GM20000 (cell line): Measurements from ENCODE around the gene PGLYRP3.
A peak's percentile ranks its signal among the peaks of the same experiment; 100 is the strongest.
"Not testable (repeated sequence)": the region's sequence is repeated elsewhere in the genome, so short reads cannot be mapped to it uniquely, and the experiment has no call there.

Experiments used
- DNase-seq: peaks from one replicate; pipeline ENCODE4 v3.0.0; 2012; ENCODE audit warnings: low spot score
- CTCF ChIP-seq: IDR thresholded peaks from 2 replicates; pipeline ENCODE4 v1.5.1; 2012; ENCODE audit warnings: mild to moderate bottlenecking, control low read depth; ENCODE audit errors: extremely low read depth, missing control alignments

PGLYRP3 gene

GRCh38 chr1:153353226-153353947 is 40.6 kb upstream of the PGLYRP3 start:
- TF ChIP-seq CTCF: peak; percentile 28
- DNase-seq: peak; percentile 42

- TF ChIP-seq CTCF: peak; percentile 80
- peak; percentile 71 for DNase-seq
Observed at GRCh38 chr1:153352523-153352922, 39.8 kb upstream of the PGLYRP3 start.

GRCh38 chr1:153350321-153350957 is 37.7 kb upstream of the PGLYRP3 start:
- DNase-seq: no peak
- TF ChIP-seq CTCF: no peak

- DNase-seq: no peak
- TF ChIP-seq CTCF: no peak
Observed at GRCh38 chr1:153349363-153350320, 36.9 kb upstream of the PGLYRP3 start.

- no peak for DNase-seq
- TF ChIP-seq CTCF: no peak
Observed at GRCh38 chr1:153348511-153349362, 36.0 kb upstream of the PGLYRP3 start, which contains the start of gene PGLYRP4. Gene PGLYRP4 (minus strand): TSS chr1:153348841. CDS start chr1:153347932, 909 bp downstream.

- DNase-seq: peak; percentile 1
- TF ChIP-seq CTCF: no peak
Observed at GRCh38 chr1:153347856-153348255, 35.1 kb upstream of the PGLYRP3 start.

GRCh38 chr1:153347049-153347448 is 34.3 kb upstream of the PGLYRP3 start:
- DNase-seq: not testable (repeated sequence)
